ENCODE results near the gene PIK3AP1.

PIK3AP1 gene

DNA sequence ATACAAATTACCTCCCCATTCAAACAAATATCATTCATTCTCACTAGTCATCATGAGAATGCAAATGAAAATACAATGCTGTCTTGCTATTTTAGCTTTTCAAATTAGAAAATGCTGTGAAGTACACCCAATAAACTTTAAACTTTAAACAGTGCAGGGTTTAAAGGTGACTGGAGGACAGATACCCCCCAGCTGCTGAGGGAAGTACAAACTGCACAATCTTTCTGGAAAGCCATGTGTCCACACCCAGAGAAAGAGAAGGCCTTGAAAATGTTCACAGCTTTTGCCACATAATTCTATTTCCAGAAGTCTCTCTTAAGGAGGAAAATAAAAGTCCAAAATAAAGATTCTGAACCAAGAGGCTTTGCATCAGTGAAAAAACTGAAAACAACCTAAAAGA, 56.5 kb downstream of the PIK3AP1 start:
- no peak overlapping the region for H3K4me3 ChIP-seq (ENCODE audit: low read depth, low read length)
- H3K9ac ChIP-seq (ENCODE audit: low read depth, low read length), result no peak overlapping the region
- H3K9me3 ChIP-seq (ENCODE audit: control insufficient read depth, insufficient read depth, low read length), result no peaks in the 10 kb centered on the region
- H3K36me3 ChIP-seq (ENCODE audit: control insufficient read depth, insufficient read depth, low read length), result no peaks in the 10 kb centered on the region
- no peaks in the 10 kb centered on the region for H3K27me3 ChIP-seq (ENCODE audit: control insufficient read depth, insufficient read depth, low read length)
- no peaks in the 10 kb centered on the region for H3K4me1 ChIP-seq (ENCODE audit: control insufficient read depth, insufficient read depth, low read length)

- Histone ChIP-seq H3K4me1 (ENCODE audit: control insufficient read depth, insufficient read depth, low read length) (no peaks in the 10 kb centered on the region), H3K36me3 (ENCODE audit: control insufficient read depth, insufficient read depth, low read length) (no peaks in the 10 kb centered on the region), H3K4me3 (ENCODE audit: low read depth, low read length) (no peak overlapping the region), H3K9ac (ENCODE audit: low read depth, low read length) (no peak overlapping the region), H3K27me3 (ENCODE audit: control insufficient read depth, insufficient read depth, low read length) (no peaks in the 10 kb centered on the region), H3K9me3 (ENCODE audit: control insufficient read depth, insufficient read depth, low read length) (no peaks in the 10 kb centered on the region)
These were observed 58.7 kb downstream of the PIK3AP1 start for GRCh38 chr10:96661632-96662031.

- Histone ChIP-seq H3K9ac (ENCODE audit: low read depth, low read length) (no peak overlapping the region), H3K27me3 (ENCODE audit: control insufficient read depth, insufficient read depth, low read length) (no peaks in the 10 kb centered on the region), H3K4me1 (ENCODE audit: control insufficient read depth, insufficient read depth, low read length) (no peaks in the 10 kb centered on the region), H3K4me3 (ENCODE audit: low read depth, low read length) (no peak overlapping the region), H3K36me3 (ENCODE audit: control insufficient read depth, insufficient read depth, low read length) (no peaks in the 10 kb centered on the region), H3K9me3 (ENCODE audit: control insufficient read depth, insufficient read depth, low read length) (no peaks in the 10 kb centered on the region)
These were observed 60.0 kb downstream of the PIK3AP1 start for GRCh38 chr10:96660297-96660696.

DNA sequence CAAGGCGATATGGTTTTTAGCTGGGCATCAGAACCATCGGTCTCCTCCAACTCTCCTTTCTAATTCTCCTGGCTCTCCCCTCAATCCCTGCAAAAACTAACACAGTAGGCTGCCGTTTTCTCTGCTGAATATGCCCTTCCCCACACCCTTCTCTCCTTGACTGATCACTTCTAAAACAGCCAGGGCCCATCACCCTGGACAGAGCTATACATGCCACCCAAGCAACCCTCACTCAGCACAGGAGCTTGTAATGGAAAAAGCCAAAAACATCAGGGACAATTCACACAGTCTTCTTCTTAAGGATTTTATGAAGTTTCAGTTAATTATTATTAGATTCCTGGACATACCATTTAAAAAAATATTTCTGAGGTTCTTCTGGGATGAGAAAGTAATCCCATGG, 61.5 kb downstream of the PIK3AP1 start:
- no peaks in the 10 kb centered on the region for H3K36me3 ChIP-seq (ENCODE audit: control insufficient read depth, insufficient read depth, low read length)
- no peak overlapping the region for H3K9ac ChIP-seq (ENCODE audit: low read depth, low read length)
- H3K27me3 ChIP-seq (ENCODE audit: control insufficient read depth, insufficient read depth, low read length), result no peaks in the 10 kb centered on the region
- no peak overlapping the region for H3K4me3 ChIP-seq (ENCODE audit: low read depth, low read length)
- H3K9me3 ChIP-seq (ENCODE audit: control insufficient read depth, insufficient read depth, low read length), result no peaks in the 10 kb centered on the region
- H3K4me1 ChIP-seq (ENCODE audit: control insufficient read depth, insufficient read depth, low read length), result no peaks in the 10 kb centered on the region

DNA sequence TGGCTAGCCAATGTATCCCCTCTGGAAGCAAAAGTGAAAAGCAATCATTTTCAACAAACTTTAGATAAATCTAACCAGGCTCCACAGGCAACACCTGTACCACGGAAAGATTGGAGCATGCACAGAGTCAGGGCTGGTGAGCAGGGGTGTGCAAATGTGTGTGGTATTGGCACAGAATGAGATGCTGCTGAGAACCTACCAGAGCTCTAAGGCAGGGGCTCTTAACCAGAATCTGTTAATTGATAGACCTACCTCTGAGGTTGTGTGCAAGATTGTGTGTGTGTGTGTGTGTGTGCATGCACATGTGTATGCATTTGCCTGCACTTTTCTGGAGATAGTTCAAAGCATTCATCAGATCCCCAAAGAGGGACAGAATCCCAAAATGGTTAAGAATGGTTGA, 62.9 kb downstream of the PIK3AP1 start:
- Histone ChIP-seq H3K4me3 (ENCODE audit: low read depth, low read length) (no peak overlapping the region), H3K9me3 (ENCODE audit: control insufficient read depth, insufficient read depth, low read length) (no peaks in the 10 kb centered on the region), H3K36me3 (ENCODE audit: control insufficient read depth, insufficient read depth, low read length) (no peaks in the 10 kb centered on the region), H3K9ac (ENCODE audit: low read depth, low read length) (no peak overlapping the region), H3K4me1 (ENCODE audit: control insufficient read depth, insufficient read depth, low read length) (no peaks in the 10 kb centered on the region), H3K27me3 (ENCODE audit: control insufficient read depth, insufficient read depth, low read length) (no peaks in the 10 kb centered on the region)

GRCh38 chr10:96656839-96657238, 63.5 kb downstream of the PIK3AP1 start:
- Histone ChIP-seq H3K9ac (ENCODE audit: low read depth, low read length) (no peak overlapping the region), H3K36me3 (ENCODE audit: control insufficient read depth, insufficient read depth, low read length) (no peaks in the 10 kb centered on the region), H3K9me3 (ENCODE audit: control insufficient read depth, insufficient read depth, low read length) (no peaks in the 10 kb centered on the region), H3K4me1 (ENCODE audit: control insufficient read depth, insufficient read depth, low read length) (no peaks in the 10 kb centered on the region), H3K4me3 (ENCODE audit: low read depth, low read length) (no peak overlapping the region), H3K27me3 (ENCODE audit: control insufficient read depth, insufficient read depth, low read length) (no peaks in the 10 kb centered on the region)

DNA sequence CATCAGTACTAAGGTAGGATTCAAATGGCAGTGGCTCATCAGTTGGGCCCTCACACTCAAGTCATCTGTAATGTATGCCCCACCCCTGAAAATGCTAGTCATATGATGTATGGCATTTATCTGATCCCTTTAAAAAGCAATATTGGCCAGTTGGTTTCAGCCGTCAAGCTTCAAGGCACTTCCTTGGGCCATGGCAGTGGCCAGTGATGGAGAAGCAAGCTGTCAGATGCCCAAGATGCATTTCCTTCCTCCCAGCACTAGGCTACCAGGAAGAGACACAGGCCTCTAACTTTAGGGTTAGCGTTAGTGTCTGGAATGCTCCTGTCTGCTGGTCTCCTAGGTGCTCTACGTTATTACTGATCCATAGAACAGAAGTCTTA, 64.1 kb downstream of the PIK3AP1 start:
- H3K36me3 ChIP-seq (ENCODE audit: control insufficient read depth, insufficient read depth, low read length), result no peaks in the 10 kb centered on the region
- H3K4me1 ChIP-seq (ENCODE audit: control insufficient read depth, insufficient read depth, low read length), result no peaks in the 10 kb centered on the region
- no peak overlapping the region for H3K9ac ChIP-seq (ENCODE audit: low read depth, low read length)
- no peaks in the 10 kb centered on the region for H3K27me3 ChIP-seq (ENCODE audit: control insufficient read depth, insufficient read depth, low read length)
- H3K4me3 ChIP-seq (ENCODE audit: low read depth, low read length), result no peak overlapping the region
- H3K9me3 ChIP-seq (ENCODE audit: control insufficient read depth, insufficient read depth, low read length), result no peaks in the 10 kb centered on the region

DNA sequence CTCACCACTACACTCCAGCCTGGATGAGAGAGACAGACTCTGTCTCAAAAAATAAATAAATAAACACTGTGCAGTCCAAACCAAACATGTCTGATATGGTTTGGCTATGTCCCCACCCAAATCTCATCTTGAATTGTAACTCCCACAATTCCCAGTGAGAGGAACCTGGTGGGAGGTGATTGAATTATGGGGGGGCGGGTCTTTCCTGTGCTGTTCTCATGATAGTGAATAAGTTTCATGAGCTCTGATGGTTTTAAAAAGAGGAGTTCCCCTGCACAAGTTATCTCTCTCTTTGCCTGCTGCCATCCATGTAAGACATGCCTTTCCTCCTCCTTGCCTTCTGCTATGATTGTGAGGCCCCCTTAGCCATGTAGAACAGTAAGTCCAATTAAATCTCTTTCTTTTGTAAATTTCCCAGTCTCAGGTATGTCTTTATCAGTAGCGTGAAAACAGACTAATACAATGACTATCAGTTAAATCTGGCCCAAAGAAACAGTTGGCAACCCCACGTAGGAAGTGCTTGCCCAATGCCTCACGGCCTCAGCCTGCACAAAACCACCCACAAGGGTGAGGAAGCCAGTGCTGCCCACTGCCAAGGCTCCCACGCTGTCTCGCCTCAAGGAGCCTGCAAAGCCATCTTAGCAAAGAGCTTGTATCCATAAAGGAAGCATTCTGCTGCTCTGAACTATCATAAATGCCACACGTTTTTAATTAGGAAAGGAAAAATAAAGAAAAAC, 64.7 kb downstream of the PIK3AP1 start:
- Histone ChIP-seq H3K27me3 (ENCODE audit: control insufficient read depth, insufficient read depth, low read length) (no peaks in the 10 kb centered on the region), H3K4me3 (ENCODE audit: low read depth, low read length) (no peak overlapping the region), H3K9ac (ENCODE audit: low read depth, low read length) (no peak overlapping the region), H3K4me1 (ENCODE audit: control insufficient read depth, insufficient read depth, low read length) (no peaks in the 10 kb centered on the region), H3K9me3 (ENCODE audit: control insufficient read depth, insufficient read depth, low read length) (no peaks in the 10 kb centered on the region), H3K36me3 (ENCODE audit: control insufficient read depth, insufficient read depth, low read length) (no peaks in the 10 kb centered on the region)

- Histone ChIP-seq H3K9ac (ENCODE audit: low read depth, low read length) (no peak overlapping the region), H3K27me3 (ENCODE audit: control insufficient read depth, insufficient read depth, low read length) (no peaks in the 10 kb centered on the region), H3K4me3 (ENCODE audit: low read depth, low read length) (no peak overlapping the region), H3K4me1 (ENCODE audit: control insufficient read depth, insufficient read depth, low read length) (no peaks in the 10 kb centered on the region), H3K9me3 (ENCODE audit: control insufficient read depth, insufficient read depth, low read length) (no peaks in the 10 kb centered on the region), H3K36me3 (ENCODE audit: control insufficient read depth, insufficient read depth, low read length) (peaks cover 5% of the 10 kb centered on the region)
These were observed 68.3 kb downstream of the PIK3AP1 start for GRCh38 chr10:96651998-96652431.

GRCh38 chr10:96650958-96651357, 69.4 kb downstream of the PIK3AP1 start:
- no peaks in the 10 kb centered on the region for H3K27me3 ChIP-seq (ENCODE audit: control insufficient read depth, insufficient read depth, low read length)
- no peaks in the 10 kb centered on the region for H3K4me1 ChIP-seq (ENCODE audit: control insufficient read depth, insufficient read depth, low read length)
- peaks cover 5% of the 10 kb centered on the region for H3K36me3 ChIP-seq (ENCODE audit: control insufficient read depth, insufficient read depth, low read length)

DNA sequence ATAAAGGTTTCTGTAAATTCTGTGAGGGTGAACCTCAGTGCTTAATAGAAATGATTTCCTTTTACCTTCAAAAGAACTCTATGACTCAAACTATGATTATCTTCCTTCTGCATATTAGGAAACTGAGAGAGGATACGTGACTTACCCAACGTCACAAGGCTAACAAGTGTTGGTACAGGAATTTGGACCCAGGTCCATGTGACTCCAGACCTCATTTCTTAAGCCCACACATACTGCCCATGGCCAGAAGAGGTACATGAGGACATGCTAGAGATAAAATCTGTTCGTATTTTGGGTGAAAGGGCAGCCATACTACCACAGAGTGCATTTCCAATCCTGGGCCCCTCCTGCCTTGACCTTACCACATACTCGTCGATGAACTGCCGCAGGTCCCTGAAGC, 72.0 kb downstream of the PIK3AP1 start:
- Histone ChIP-seq H3K4me3 (ENCODE audit: low read depth, low read length) (no peak overlapping the region), H3K9me3 (ENCODE audit: control insufficient read depth, insufficient read depth, low read length) (no peaks in the 10 kb centered on the region), H3K27me3 (ENCODE audit: control insufficient read depth, insufficient read depth, low read length) (no peaks in the 10 kb centered on the region), H3K9ac (ENCODE audit: low read depth, low read length) (no peak overlapping the region), H3K36me3 (ENCODE audit: control insufficient read depth, insufficient read depth, low read length) (peaks cover 5% of the 10 kb centered on the region), H3K4me1 (ENCODE audit: control insufficient read depth, insufficient read depth, low read length) (no peaks in the 10 kb centered on the region)

More at GRCh38 chr10:96650958-96651357, 69.4 kb downstream of the PIK3AP1 start:
- H3K9me3 ChIP-seq (ENCODE audit: control insufficient read depth, insufficient read depth, low read length), result no peaks in the 10 kb centered on the region
- no peak overlapping the region for H3K9ac ChIP-seq (ENCODE audit: low read depth, low read length)
- H3K4me3 ChIP-seq (ENCODE audit: low read depth, low read length), result no peak overlapping the region

- peaks cover 5% of the 10 kb centered on the region for H3K36me3 ChIP-seq (ENCODE audit: control insufficient read depth, insufficient read depth, low read length)
- no peak overlapping the region for H3K9ac ChIP-seq (ENCODE audit: low read depth, low read length)
- H3K4me3 ChIP-seq (ENCODE audit: low read depth, low read length), result no peak overlapping the region
- no peaks in the 10 kb centered on the region for H3K9me3 ChIP-seq (ENCODE audit: control insufficient read depth, insufficient read depth, low read length)
- no peaks in the 10 kb centered on the region for H3K4me1 ChIP-seq (ENCODE audit: control insufficient read depth, insufficient read depth, low read length)
- no peaks in the 10 kb centered on the region for H3K27me3 ChIP-seq (ENCODE audit: control insufficient read depth, insufficient read depth, low read length)
These were observed 72.8 kb downstream of the PIK3AP1 start for GRCh38 chr10:96647466-96647865.
